Choroid plexus epithelial cell (primary cell): ENCODE measurements around the gene PCSK2.

Experiments
- DNase-seq: peaks from one replicate; pipeline ENCODE4 v3.0.0-alpha.2; 2010; ENCODE audit warnings: low read depth
- H3K4me3 ChIP-seq: 2 replicates; pipeline ENCODE4 v1.5.1; 2011; ENCODE audit warnings: low read depth, mild to moderate bottlenecking, control low read depth, low read length, moderate library complexity
- CTCF ChIP-seq: conservative IDR thresholded peaks from 2 replicates; pipeline ENCODE4 v1.5.1; 2011; ENCODE audit warnings: low read depth, mild to moderate bottlenecking, control low read depth, inconsistent platforms, low read length, moderate library complexity

The PCSK2 gene

GRCh38 chr20:17466641-17467040 lies 239.8 kb downstream of the PCSK2 start:
- H3K4me3 ChIP-seq, result no peak overlapping the region

GRCh38 chr20:17467120-17467655 lies 240.3 kb downstream of the PCSK2 start:
- TF ChIP-seq CTCF, result no peak
- H3K4me3 ChIP-seq, result no peak overlapping the region
- no peak for DNase-seq

More at GRCh38 chr20:17466641-17467040, 239.8 kb downstream of the PCSK2 start:
- no peak for DNase-seq
- TF ChIP-seq CTCF, result no peak

GRCh38 chr20:17468073-17468840 lies 241.4 kb downstream of the PCSK2 start:
- H3K4me3 ChIP-seq, result no peak overlapping the region
- DNase-seq, result no peak
- no peak for TF ChIP-seq CTCF

GRCh38 chr20:17469246-17470030 lies 242.6 kb downstream of the PCSK2 start:
- no peak overlapping the region for H3K4me3 ChIP-seq
- no peak for DNase-seq
- TF ChIP-seq CTCF, result no peak

GRCh38 chr20:17470521-17470920 lies 243.7 kb downstream of the PCSK2 start:
- no peak for DNase-seq
- no peak overlapping the region for H3K4me3 ChIP-seq
- TF ChIP-seq CTCF, result no peak

- DNase-seq, result no peak
- no peak overlapping the region for H3K4me3 ChIP-seq
- TF ChIP-seq CTCF, result no peak
Observed at GRCh38 chr20:17470973-17471372, 244.1 kb downstream of the PCSK2 start.
